Measurements from ENCODE around the gene HFE. TPM values are rescaled to one million over a fixed set of nuclear protein-coding genes. Genes with fewer than 3 reads are reported as not detected.

Gene HFE
- total and polyA plus RNA-seq, 10 of the 15 experiments (the other 5 are each of a cell fraction or from before 2014, with no cell fraction given), result 0.52 to 5.9 (median 1.7) TPM

GRCh38 chr6:26043384-26044139 lies 43.7 kb upstream of the HFE start (continued):
- TF ChIP-seq NR2F1 (conservative IDR thresholded peaks at IDR 0.05) (no peak), PKNOX1 (IDR thresholded peaks at IDR 0.05) (peak; percentile 88), ZBTB33 (IDR thresholded peaks at IDR 0.05) (no peak), PML (IDR thresholded peaks at IDR 0.05; ENCODE audit: low read length) (peak; percentile 91), CBFB (IDR thresholded peaks at IDR 0.05; ENCODE audit: low read depth) (peak; percentile 18; the same call in 1 of the 2 replicates), BHLHE40 (IDR thresholded peaks at IDR 0.05; ENCODE audit: borderline replicate concordance in 1 of 2, low read depth in 2 of 2, low read length in 1 of 2) (0 out of 4 replicates have a peak, but pooled peaks of 1 of the 2 experiments have one; percentile 14), SUPT20H (IDR thresholded peaks at IDR 0.05; ENCODE audit: borderline replicate concordance, control insufficient read depth, low read depth, low read length) (no peak), RCOR1 (conservative IDR thresholded peaks at IDR 0.05; ENCODE audit: low read depth, low read length) (no peak), MTA3 (IDR thresholded peaks at IDR 0.05; ENCODE audit: borderline replicate concordance, low read length) (peak; percentile 84), MEF2B (IDR thresholded peaks at IDR 0.05; ENCODE audit: partially characterized antibody, poor library complexity, severe bottlenecking) (no peak), LARP7 (IDR thresholded peaks at IDR 0.05) (peak; percentile 51; the same call in 1 of the 2 replicates), SUZ12 (IDR thresholded peaks at IDR 0.05; ENCODE audit: unreplicated experiment) (no peak), PAX8 (IDR thresholded peaks at IDR 0.05) (no peak), RFX5 (IDR thresholded peaks at IDR 0.05; ENCODE audit: low read depth, low read length) (0 out of 2 replicates have a peak, but pooled peaks have one; percentile 59), IKZF2 (IDR thresholded peaks at IDR 0.05) (no peak; a peak in 1 of 4 replicates), ZNF384 (IDR thresholded peaks at IDR 0.05; ENCODE audit: borderline replicate concordance, low read depth, low read length) (no peak), NFIC (IDR thresholded peaks at IDR 0.05; ENCODE audit: low read depth, low read length) (peak; percentile 71), STAT1 (conservative IDR thresholded peaks at IDR 0.05) (0 out of 2 replicates have a peak, but pooled peaks have one; percentile 35), SMAD5 (IDR thresholded peaks at IDR 0.05; ENCODE audit: low read depth) (peak; percentile 86), ATF7 (IDR thresholded peaks at IDR 0.05; ENCODE audit: low read depth) (peak; percentile 29), PBX3 (IDR thresholded peaks at IDR 0.05; ENCODE audit: insufficient replicate concordance, low read depth, low read length) (peak; percentile 58), JUNB (IDR thresholded peaks at IDR 0.05) (no peak), SIN3A (IDR thresholded peaks at IDR 0.05; ENCODE audit: low read depth, low read length) (0 out of 2 replicates have a peak, but pooled peaks have one; percentile 51), ASH2L (IDR thresholded peaks at IDR 0.05; ENCODE audit: borderline replicate concordance, low read depth) (0 out of 2 replicates have a peak, but pooled peaks have one; percentile 72), PAX5 (IDR thresholded peaks at IDR 0.05; ENCODE audit: borderline replicate concordance, low read depth, low read length) (no peak), ETV6 (conservative IDR thresholded peaks at IDR 0.05 in 1 of 2, IDR thresholded peaks at IDR 0.05 in 1 of 2; ENCODE audit: borderline replicate concordance in 1 of 2, low read depth in 1 of 2) (no peak), BACH1 (IDR thresholded peaks at IDR 0.05; ENCODE audit: borderline replicate concordance) (peak; percentile 39; the same call in 1 of the 2 replicates), CREB1 (IDR thresholded peaks at IDR 0.05; ENCODE audit: low read depth) (no peak; the same call in 1 of the 2 replicates)

Measured in GM12878 (cell line).